Urothelium cell line (cell line): ENCODE measurements around the gene CSTF2T.
"Not testable (repeated sequence)": the region's sequence is repeated elsewhere in the genome, so short reads cannot be mapped to it uniquely, and the experiment has no call there.

Experiments
- DNase-seq: peaks from one replicate; pipeline ENCODE4 v3.0.0; 2011; ENCODE audit warnings: low spot score, mixed read lengths
- FAIRE-seq: peaks from 2 replicates; lab custom pipeline; 2011; peaks lifted over from hg19 to GRCh38; lab: Jason Lieb, UNC

Gene CSTF2T

DNA sequence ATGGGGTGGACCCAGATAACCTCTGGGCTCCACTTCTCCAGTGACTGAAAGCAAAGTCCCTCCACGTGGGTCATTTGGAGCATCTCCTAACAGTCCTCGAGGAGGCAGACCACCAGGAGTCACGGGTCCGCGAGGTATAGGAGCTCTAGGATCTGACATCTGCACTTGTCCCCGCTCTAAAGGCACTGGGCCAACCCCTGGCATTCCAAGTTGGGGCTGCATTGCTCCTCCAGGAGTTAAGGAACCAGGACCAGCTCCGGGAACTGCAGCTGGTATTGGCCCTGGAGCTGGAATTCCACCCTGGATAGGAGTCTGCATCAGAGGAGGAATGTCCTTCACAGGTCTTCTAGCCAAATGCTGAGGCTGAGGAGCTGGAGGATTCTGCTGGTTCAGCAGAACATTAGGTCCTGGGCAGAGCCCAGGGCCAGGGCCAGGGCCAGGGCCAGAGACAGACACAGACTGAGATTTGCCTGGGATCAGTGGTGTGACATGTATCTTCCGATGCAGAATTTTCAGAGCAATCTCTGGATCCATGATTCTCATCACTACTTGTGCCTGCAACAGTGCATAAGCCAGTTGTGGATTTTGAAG is 827 bp downstream of the CSTF2T start:
- FAIRE-seq: no peak

DNA sequence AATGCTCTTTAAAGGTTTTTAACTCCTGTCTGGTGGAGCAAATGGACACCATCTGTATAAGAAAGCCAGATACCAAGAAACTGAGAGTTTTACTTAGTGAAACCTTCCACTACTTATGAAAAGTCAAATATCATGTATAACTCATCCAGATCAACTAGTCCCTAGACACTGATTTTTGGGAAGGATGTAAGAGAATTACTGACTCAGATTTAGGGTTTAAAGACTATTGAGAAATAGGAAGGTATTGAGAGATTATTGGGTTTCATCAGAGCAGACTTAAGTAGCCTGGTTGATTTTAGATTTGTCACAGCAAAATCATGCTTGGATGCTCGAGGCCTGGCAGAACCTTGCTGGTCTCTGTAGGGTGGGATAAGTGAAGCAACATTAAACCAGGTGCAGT is 3.1 kb downstream of the CSTF2T start:
- DNase-seq: no peak
- no peak for FAIRE-seq

More for the DNA sequence above, 827 bp downstream of the CSTF2T start:
- DNase-seq: no peak

DNA sequence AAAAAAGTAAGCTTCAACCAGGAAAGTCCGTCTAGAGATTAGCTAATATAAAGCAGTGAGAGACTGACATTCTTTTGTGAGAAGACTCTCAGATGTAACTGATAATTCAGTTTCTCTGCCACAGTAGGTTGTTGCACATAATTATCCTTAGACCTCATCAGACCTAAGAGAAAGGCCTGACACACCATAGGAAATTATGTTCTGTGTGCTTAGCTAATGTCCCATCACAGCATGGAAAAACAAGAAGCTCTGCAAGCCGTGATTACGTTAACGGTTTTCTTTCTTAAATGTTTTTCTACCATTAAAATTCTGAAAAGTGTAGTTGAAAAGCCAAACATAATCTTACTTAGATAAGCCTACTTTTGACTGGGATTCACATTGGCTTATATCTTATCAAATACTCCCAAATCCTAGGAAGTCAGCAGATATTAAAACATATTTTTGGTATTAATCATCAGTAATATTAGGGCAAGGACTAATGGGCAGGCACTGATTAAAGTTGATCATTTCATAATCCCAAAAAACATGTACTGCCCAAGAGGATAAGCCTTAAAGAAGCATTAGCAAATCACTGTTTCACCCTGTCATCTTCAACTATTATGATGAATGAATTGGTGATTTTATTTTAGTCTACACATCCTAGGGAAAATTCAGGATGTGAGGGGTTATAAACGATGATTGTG is 5.2 kb downstream of the CSTF2T start:
- FAIRE-seq (no peak), DNase-seq (no peak)

DNA sequence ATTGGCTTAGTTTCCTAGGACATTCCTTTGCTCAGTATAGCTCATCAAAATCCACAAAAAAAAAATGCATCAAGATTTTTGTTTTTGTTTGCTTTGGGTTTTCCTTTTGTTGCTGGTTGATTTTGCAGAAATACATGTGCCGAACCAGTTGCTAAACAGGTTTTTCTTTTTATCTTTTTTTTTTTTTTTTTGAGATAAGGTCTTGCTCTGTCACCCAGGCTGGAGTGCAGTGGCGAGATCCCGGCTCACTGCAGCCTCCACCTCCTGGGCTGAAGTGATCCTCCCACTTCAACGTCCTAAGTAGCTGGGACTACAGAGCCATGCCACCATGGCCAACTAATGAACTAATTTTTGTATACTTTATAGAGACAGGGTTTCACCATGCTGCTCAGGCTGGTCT is 8.3 kb downstream of the CSTF2T start:
- DNase-seq: no peak
- no peak for FAIRE-seq

DNA sequence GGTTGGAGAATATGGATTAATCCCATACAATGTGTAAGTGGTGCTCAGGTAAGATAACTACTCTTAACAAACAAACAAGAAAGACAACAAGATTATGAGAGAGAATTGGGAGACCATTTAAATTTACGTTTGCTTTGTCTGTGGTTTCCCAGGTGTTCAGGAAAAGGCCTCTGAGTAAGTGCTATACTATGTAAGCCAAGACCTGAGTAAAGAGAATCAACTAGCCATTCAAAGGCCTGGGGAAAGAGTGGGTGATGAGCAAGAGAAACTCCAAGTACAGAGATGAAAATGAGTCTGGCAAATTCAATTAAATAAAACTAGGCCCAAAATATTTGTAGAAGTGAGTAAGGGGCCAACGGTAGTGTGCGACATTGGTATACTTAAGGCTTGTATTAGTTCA is 9.9 kb downstream of the CSTF2T start:
- DNase-seq (no peak), FAIRE-seq (no peak)

DNA sequence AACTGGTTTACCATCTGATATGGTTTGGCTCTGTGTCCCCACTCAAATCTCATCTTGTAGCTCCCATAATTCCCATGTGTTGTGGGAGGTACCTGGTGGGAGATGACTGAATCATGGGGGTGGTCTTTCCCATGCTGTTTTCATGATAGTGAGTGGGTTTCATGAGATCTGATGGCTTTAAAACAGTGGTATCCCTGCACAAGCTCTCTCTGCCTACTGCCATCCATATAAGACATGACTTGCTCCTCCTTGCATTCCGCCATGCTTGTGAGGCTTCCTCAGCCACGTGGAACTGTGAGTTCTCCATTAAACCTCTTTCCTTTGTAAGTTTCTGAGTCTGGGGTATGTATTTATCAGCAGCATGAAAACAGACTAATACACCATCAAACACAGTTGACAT is 10.6 kb downstream of the CSTF2T start:
- not testable (repeated sequence) for FAIRE-seq, DNase-seq

DNA sequence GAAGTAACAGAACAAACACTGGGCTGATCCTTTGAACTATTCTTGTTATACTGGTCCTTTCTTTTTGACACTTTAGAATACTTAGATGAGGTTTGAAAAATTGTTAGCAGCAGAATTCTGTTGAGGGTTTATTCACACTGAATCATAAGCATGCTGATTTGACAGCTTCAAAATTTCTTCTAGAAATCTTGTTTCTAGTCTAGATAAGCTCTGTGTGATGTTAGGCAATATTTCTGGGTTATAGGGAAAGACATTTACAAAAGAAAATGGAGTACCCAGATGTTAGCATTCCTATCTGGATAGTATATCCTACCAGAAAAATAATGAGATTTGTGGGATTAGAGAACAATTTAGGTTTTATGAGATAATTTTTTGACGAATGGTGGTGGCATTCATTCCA is 12.1 kb downstream of the CSTF2T start:
- FAIRE-seq: no peak

DNA sequence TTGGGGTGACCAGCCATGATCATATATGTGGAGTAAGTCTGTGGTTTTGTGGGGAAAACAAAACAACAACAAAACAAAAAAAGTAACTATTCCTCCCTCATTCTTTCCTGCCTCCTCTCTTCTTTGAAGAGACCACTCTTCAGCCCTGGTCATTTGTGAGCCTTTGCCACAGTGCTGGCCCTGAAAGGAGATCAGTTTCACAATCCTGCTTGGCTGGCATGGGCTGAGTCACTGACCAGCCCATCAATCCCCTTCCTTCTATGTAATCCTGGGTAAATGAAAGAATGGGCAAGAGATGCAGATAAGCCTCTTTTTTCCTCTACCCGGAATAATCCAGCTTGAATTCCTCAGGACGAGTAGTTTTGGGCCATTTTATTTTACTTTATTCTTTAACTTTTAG is 13.6 kb downstream of the CSTF2T start:
- FAIRE-seq: no peak
- DNase-seq: no peak

More for the DNA sequence above, 12.1 kb downstream of the CSTF2T start:
- no peak for DNase-seq

DNA sequence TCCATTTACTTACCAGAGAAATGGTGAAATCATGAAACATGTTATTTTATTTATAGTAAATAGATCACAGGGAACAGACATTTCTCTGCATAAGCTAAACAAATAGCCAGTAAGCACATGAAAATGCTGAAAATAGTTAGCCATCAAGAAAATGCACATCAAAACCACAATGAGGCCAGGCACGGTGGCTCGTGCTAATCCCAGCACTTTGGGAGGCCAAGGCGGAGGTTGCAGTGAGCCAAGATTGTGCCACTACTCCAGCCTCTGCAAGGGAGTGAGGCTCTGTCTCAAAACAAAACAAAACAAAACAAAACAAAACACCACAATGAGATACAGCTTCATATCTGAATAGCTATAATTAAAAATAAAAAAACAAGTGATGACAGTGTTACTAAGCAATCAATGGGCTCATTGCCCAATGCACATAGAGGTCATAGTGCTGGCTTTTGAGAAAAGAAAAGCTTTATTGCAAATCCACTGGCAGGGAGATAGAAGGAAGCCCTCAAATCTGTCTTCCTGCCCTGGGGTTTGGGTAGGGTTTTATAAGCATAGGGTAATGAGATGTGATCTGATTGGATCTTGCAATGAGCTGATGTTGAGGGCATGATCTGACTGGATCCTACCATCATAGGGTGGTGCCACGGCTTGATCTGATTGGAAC is 16.2 kb downstream of the CSTF2T start:
- FAIRE-seq: no peak
- no peak for DNase-seq

DNA sequence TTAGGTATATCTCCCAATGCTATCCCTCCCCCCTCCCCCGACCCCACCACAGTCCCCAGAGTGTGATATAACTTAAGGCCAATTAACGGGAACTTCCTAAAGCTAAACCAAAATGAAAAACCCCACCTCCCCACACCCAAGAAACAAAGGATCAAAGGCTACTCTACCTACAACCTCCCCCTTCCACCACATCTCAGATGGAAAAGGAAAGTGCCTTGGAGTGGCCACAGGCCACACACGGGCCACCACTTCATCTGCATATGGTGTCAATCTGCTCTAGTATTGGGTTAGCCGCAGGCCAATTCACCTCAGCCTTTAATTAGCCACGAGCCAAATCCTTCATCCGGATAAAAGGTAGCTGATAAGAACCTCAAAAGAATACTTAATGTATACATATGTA is 19.6 kb downstream of the CSTF2T start:
- FAIRE-seq: no peak
- no peak for DNase-seq

DNA sequence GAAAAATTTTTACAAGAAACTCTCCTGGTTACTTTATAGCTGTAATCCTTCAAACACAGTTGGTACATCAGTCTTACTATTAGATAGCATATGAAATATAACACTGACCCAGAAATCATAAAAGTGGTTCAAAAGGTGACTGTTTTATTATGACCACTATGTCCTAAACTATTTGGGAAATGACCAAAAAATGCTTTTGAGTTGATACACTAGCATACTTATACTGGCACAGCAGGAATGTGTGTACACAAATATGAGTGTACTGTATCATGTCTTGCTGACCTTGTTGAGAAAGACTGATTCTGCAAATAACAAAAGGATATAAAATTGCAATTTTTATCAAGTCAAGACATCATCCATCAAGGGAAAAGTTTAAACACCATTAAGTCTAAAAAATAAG is 24.3 kb downstream of the CSTF2T start:
- no peak for DNase-seq
- no peak for FAIRE-seq

DNA sequence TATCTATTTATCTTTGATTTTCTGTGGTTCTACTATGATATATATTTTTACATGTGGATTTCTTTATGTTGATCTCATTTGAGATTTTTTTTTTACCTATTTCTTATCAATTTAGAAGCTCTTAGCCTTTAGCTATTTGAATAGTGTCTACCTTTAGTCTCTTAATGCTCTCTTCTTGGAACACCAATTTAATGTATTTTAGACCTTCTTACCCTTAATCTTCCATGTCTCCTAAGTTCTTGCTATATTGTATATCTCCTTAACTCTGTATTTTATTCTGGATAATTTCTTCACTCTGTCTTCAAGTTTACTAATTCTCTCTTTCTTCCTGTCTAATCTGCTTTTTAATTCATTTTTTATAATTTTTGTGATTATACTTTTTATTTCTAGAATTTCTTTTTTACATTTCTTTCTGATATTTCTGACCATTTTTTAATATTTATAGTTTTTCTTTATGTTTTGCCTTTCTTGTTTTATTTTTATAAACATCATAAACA is 27.3 kb downstream of the CSTF2T start:
- no peak for DNase-seq
- FAIRE-seq: no peak

DNA sequence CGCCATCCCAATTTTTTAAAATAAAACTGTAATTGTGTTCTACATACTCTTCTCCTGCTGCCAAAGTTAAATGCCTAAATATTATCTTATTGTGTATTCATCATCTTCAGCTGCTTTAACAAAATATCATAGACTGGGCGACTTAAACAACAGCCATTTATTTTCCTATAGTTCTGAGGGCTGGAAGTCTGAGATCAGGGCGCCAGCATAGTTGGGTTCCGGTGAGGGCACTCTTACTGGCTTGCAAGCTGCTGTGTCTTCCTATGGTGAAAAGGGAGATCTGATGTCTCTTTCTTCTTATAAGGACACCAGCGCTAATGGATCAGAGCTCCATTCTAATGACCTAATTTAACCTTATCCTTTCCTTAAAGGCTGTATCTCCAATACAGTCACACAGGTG is 30.4 kb downstream of the CSTF2T start:
- DNase-seq (no peak), FAIRE-seq (no peak)

DNA sequence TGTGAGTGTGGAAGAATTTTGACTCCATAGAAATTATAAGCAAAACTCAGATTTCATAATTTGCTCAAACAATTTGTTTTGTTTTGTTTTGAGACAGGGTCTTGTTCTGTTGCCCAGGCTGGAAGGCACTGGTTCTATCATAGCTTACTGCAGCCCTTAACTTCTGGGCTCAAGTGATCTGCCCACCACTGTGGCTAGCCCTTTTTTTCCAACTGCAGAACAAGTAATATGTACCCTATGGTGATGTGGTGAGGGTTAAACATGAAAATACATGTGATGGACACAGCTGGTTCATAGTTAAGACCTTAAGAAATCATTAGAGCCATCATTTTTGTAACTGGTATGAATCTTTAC is 31.1 kb downstream of the CSTF2T start:
- FAIRE-seq: no peak

DNA sequence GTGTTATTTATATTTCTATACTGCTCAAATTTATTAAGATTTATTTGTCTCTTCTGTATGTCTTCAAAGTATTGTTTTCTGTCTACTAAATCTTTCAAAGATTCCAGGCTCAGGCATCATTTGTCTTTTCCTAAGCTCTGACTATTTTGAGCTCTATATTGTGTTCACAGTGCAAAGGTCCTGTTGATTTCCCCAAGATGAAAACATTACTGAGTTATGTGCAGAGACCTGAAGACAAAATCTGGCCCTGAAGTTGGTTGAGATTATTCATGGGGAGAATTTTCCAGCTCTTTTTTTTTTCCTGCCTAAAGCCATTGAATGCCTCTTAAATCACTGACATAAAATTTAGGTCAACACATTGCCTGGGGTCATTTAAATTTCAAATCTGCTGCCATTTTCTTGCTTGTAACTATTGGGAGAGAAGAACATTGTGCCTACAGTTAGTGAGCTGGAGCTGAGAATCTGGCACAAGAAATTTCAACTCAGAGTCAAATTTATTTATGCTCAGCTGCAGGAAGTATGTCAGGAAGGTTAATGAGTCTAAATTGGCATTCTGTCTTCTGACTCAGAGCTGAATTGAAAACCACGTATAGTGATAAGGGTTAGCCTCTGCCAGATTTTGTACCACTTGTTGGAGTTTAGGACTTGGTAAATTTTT is 31.6 kb downstream of the CSTF2T start:
- FAIRE-seq (no peak), DNase-seq (no peak)

More for the DNA sequence above, 31.1 kb downstream of the CSTF2T start:
- DNase-seq: no peak

DNA sequence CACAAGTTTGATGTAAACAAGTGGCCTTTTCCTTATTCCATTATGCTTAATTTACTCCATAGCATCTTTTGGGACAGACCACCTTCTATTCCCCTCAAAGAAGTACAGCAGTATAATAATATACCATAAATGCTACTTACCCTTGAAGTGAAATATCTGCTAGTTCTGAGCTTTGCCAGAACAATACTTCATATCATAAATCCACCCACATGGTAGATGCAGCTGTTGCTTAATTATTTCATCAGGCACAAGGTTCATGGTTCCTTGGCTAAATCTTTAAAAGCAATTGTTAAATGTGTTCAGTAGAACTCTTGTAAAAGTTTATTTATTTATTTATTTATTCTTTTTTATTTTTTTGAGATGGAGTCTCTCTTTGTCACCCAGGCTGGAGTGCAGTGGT is 32.9 kb downstream of the CSTF2T start:
- DNase-seq (no peak), FAIRE-seq (no peak)

DNA sequence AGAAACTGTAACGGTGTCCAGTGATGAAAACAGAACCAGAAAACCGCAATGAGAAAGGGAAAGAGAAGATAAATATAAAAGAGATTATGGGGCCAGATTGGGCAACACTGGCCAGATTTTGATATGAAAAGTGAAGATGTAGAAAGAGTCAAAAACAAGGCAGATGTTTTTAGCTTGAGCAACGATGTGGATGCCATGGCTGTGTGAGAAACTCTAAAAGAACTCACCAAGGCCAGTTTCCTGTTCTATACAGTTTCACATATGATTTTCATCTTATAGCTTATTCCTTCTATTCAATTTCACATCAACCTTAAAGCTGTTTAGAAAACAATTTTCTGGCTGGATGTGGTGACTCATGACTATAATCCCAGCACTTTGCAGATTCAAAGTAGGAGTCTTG is 36.3 kb downstream of the CSTF2T start:
- no peak for FAIRE-seq
- no peak for DNase-seq

DNA sequence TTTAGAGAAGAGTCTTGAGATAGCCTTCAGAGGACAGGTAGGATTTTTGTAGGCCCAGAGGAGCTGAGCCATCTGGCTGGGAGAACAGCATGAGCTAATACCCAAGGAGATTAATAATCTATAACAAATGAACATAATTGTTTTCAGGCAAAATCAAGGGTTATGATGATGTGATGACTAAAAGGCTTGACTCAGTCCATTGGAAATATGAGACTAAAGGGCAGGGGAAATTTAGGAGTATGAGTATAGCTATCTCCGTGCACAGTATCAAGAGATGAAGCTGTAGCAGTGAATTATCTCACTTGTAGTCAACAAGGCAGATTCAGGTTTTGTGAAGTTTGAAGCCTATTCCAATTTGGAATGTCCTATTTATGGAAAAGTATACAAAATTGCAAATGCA is 40.1 kb downstream of the CSTF2T start:
- FAIRE-seq: no peak
- DNase-seq: no peak

DNA sequence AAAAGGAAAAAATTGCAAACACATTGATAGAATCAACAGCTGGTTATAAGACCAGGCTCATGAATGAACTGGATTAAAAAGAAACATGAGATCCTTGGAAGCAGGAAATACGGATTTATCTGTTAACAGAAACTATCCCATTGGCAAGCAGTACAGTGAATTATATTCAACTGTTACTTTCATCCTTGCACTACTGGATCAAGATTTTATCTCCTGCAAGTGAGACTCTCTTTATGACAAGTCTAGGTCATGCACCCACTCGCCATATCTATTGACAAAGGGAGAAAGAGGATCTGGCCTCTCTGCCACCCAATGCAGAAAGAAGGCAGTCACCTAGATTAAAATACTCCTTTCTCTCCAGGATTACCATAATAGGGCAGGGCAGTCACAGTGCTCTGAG is 41.4 kb downstream of the CSTF2T start:
- DNase-seq (no peak), FAIRE-seq (no peak)

DNA sequence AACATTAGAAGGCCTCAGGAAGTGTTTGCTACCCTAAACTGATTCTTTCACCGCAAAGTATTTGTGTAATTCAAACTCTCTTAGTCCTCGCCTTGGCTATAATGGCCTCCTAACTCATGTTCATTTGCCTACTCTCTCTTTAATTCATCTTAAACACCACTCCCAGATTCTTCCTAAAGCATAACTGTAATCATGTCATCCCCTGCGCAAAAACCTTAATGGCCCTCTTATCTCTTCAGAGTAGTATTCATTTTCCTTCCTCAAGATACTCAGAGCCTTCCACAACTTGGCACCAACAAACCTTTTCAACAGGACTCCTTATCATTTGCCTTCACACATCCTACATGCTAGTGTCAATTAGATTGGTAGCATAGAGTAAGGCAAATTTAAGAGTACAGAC is 42.9 kb downstream of the CSTF2T start:
- FAIRE-seq (no peak), DNase-seq (no peak)

DNA sequence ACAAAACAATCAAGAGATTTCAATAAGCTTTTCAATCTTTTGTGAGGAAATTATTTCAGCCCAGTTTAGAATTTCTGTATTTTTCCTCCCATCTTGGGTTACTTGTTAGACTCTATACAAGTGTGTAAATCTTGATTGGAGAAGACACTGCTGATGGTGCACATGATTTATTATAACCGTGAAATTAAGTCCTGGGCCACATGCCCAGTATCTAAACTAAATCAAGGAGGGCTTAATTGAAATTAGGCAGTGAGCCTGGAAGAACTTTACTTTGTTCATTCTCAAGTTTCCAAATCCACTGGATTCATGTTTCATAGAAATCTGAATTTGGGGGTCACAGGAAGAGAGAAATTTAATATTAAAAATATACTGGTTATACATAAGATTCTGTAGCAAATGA is 44.5 kb downstream of the CSTF2T start:
- no peak for FAIRE-seq
- no peak for DNase-seq

DNA sequence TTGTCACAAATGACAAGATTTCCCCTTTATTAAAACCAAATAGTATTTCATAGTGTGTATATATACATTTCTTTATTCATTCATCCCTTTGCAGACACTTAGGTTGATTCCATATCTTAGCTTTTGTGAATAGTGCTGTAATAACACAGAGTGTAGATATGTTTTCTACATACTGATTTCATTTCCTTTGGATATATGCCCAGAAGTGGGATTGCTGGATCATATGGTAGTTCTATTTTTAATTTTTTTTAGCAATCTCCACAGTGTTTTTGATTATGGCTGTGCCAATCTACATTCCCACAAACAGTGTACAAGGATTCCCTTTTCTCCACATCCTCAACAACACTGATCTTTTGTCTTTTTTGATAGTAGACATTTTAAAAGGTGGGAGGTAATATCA is 46.4 kb downstream of the CSTF2T start:
- FAIRE-seq (no peak), DNase-seq (no peak)
